HG03064 (cell line): ENCODE results near the gene TAS2R4.
"Not testable (repeated sequence)": the region's sequence is repeated elsewhere in the genome, so short reads cannot be mapped to it uniquely, and the experiment has no call there.

Experiments used
- ATAC-seq: cut with Tn5 transposase; IDR thresholded peaks from one replicate; pipeline ENCODE4 v1.9.1; 2021; ENCODE audit warnings: low read depth; ENCODE audit not compliant: unreplicated experiment

The TAS2R4 gene

GRCh38 chr7:141822432-141822831 is 46.0 kb downstream of the TAS2R4 start:
- not testable (repeated sequence) for ATAC-seq
